Measurements from ENCODE around the gene PPP2R5E.

Gene PPP2R5E

DNA sequence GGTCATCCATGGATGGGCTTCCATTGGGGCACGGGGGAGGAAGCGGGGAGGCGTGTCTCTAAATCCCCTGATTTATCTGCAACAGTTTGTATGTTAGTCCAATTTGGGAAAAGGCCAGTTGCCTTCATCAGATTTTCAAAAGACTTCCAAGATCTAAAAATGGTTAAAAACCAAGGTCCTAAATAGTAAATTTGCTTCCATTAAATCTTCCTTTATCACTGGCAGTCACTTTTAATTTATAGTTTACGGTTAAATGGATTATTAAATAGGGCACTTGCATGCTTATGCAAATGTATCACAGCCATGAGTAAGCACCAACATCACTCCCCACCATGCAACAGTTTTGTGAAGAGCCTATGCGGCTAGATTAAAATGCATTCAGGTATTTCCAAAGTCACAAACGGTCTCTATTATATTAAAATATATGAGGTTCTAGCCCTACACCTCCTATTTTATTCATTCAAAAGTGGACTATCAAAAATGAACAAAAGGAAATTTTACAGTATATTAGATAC, 116.3 kb downstream of the PPP2R5E start:
- DNase-seq (ENCODE audit: low spot score in 2 of 2), result peak; percentile 27 to 48
- Histone ChIP-seq H3K9me3 (no peaks in the 10 kb centered on the region), H3K36me3 (replicated peaks) (no peaks in the 10 kb centered on the region), H3K4me3 (no peak overlapping the region), H3K4me1 (peaks cover 7% of the 10 kb centered on the region), H3K27me3 (ENCODE audit: low read depth) (no peaks in the 10 kb centered on the region)
- in situ Hi-C loops (cut with MboI; ENCODE audit: low sequenced_read_pairs), result no loop called here

DNA sequence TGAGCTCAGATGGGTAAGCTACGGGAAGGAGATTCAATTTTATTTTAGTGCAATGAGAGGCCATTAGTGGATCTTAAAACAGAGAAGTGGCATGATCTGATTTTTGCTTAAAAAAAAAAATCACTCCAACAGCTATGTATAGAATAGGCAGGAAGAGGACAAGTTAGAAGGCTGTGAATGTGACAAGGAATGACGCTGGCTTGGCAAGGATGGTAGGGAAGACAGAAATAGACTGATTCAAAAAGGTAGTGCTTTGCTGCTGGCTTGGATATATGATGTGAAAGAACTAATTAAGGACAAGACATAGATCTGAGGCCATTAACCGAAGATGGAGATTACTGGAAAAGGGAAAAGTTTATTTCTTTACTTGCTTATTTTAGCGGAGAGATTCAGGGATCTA, 119.3 kb downstream of the PPP2R5E start:
- Histone ChIP-seq H3K4me3 (no peak overlapping the region), H3K4me1 (peaks cover 7% of the 10 kb centered on the region), H3K36me3 (replicated peaks) (peaks cover 8% of the 10 kb centered on the region), H3K9me3 (no peaks in the 10 kb centered on the region), H3K27me3 (ENCODE audit: low read depth) (no peaks in the 10 kb centered on the region)
- in situ Hi-C loops (cut with MboI; ENCODE audit: low sequenced_read_pairs), result no loop called here
- DNase-seq (ENCODE audit: low spot score in 2 of 2), result no peak

DNA sequence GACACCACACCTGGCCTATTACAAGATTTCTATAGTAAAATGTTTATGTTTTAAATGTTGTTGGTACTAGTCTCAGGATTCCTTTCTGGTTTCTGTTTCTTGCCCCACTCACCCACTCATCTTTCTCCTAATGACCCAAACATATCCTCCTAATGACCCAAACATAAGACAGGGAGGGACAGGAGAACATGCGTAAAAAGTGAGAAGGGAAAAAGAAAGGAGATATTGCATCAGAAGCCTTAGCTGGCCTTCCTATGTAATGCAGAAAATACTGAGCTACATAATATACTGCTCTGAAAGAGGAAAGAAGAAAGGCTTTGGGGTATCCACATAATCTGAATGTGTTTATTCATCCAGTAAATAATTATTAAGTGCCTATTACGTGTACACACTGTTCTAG, 119.8 kb downstream of the PPP2R5E start:
- Histone ChIP-seq H3K9me3 (no peaks in the 10 kb centered on the region), H3K4me3 (no peak overlapping the region), H3K4me1 (peaks cover 7% of the 10 kb centered on the region), H3K27me3 (ENCODE audit: low read depth) (no peaks in the 10 kb centered on the region), H3K36me3 (replicated peaks) (peaks cover 8% of the 10 kb centered on the region)
- in situ Hi-C loops (cut with MboI; ENCODE audit: low sequenced_read_pairs), result no loop called here
- no peak for DNase-seq (ENCODE audit: low spot score in 2 of 2)

DNA sequence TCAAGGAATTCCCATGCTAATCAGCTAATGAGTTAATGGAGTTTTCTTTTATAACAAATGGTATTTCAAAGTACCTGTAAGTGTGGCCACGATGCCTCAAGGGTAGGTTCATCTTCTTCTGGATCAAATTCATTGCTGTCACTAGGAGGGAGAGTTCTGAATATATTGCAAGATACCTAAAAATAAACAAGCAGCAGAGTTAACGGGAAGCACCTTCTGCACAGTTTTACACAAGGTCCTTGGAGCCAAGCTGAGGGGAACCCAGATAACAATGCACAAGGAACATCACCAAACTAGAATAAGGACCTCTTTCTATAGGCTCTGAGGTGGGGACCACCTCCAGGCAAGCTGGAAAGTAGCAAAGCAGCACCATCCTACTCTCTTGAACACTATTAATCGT, 121.3 kb downstream of the PPP2R5E start:
- H3K27me3 ChIP-seq (ENCODE audit: low read depth), result no peaks in the 10 kb centered on the region
- DNase-seq (ENCODE audit: low spot score in 2 of 2), result no peak
- in situ Hi-C loops (cut with MboI; ENCODE audit: low sequenced_read_pairs), result no loop called here
- peaks cover 3% of the 10 kb centered on the region for H3K4me1 ChIP-seq
- H3K36me3 ChIP-seq (replicated peaks), result peaks cover 8% of the 10 kb centered on the region
- H3K9me3 ChIP-seq, result no peaks in the 10 kb centered on the region
- H3K4me3 ChIP-seq, result no peak overlapping the region

DNA sequence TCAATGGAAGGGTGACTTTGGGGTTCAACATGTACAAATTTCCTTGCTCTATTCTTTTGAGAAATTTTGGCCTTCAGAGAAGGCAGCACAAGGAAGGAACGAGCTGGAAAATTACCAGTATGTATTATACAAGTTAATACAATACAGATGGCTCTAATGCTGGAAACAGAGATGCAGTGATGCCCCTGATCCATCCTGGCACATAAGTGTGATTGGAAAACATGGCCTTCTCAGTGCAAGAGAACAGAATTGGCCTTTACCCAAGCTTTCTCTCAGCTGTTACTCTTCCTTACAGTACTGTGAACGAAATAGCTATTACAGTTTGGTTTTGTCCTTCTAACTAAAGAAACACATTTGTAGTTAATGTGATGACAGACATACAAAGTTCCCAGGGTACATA, 122.0 kb downstream of the PPP2R5E start:
- no peaks in the 10 kb centered on the region for H3K4me1 ChIP-seq
- peaks cover 8% of the 10 kb centered on the region for H3K36me3 ChIP-seq (replicated peaks)
- H3K4me3 ChIP-seq, result no peak overlapping the region
- DNase-seq (ENCODE audit: low spot score in 2 of 2), result no peak
- H3K27me3 ChIP-seq (ENCODE audit: low read depth), result no peaks in the 10 kb centered on the region
- no peaks in the 10 kb centered on the region for H3K9me3 ChIP-seq
- in situ Hi-C loops (cut with MboI; ENCODE audit: low sequenced_read_pairs), result no loop called here

DNA sequence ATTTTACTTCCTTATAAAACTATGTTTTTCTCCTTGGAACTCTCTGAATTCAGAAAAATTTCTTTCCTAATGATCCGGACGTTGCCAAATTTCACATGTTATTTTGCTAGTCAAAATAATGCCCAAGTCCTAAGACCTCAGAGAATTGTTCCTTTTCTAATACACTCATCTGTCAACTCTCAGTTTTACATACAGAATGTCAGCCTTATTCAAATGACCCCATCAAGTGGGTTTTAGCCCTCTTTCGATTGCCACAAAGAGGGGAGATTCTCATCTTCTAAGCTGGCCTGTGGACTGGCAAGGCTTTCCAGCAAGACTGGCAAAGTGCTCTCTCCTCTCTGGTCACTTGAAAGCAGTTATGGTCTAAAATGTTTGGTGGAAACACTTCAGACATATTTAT, 125.2 kb downstream of the PPP2R5E start:
- in situ Hi-C loops (cut with MboI; ENCODE audit: low sequenced_read_pairs), result no loop called here
- Histone ChIP-seq H3K9me3 (no peaks in the 10 kb centered on the region), H3K27me3 (ENCODE audit: low read depth) (no peaks in the 10 kb centered on the region), H3K4me1 (no peaks in the 10 kb centered on the region), H3K36me3 (replicated peaks) (peaks cover 13% of the 10 kb centered on the region), H3K4me3 (no peak overlapping the region)
- DNase-seq (ENCODE audit: low spot score in 2 of 2), result no peak

DNA sequence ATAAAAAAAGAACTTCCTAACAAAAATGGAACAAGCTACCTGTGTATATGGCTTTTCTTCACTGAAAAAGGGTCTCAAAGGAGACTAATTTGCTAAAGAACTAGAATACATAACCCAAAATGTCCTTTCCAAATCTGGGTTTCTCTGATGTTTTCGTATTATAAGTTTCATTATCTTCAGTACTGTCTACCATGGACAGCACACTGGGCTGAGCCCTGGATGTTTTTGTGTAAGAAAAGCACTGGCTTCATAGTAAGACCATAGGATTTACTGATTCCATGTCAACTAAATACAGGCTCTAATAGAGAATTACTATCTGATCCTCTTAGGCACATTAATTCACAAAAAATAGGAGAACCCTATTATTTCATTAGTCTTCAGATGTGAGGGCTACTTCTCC, 130.2 kb downstream of the PPP2R5E start:
- no peak for DNase-seq (ENCODE audit: low spot score in 2 of 2)
- in situ Hi-C loops (cut with MboI; ENCODE audit: low sequenced_read_pairs), result no loop called here

DNA sequence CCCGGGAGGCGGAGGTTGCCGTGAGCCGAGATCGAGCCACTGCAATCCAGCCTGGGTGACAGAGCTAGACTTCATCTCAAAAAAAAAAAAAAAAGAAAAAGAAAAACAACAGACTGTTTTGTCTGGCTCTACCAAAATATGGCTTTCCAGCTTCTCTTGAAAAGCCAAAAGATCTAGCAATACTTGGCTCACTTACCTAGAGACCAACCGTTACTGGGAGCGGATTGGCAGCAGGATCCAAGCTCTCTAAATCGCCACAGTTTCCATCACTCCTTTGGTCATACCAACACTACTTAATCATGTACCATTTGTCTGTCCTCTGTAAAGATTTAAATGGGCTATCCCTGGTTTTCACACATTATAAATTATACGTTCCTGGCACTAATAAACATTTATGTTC, 136.8 kb downstream of the PPP2R5E start:
- H3K4me3 ChIP-seq, result no peak overlapping the region
- in situ Hi-C loops (cut with MboI; ENCODE audit: low sequenced_read_pairs), result no loop called here
- DNase-seq (ENCODE audit: low spot score in 2 of 2), result no peak
- H3K9me3 ChIP-seq, result no peaks in the 10 kb centered on the region
- H3K4me1 ChIP-seq, result peaks cover 25% of the 10 kb centered on the region
- no peaks in the 10 kb centered on the region for H3K27me3 ChIP-seq (ENCODE audit: low read depth)
- no peaks in the 10 kb centered on the region for H3K36me3 ChIP-seq (replicated peaks)

More for the DNA sequence above, 130.2 kb downstream of the PPP2R5E start:
- Histone ChIP-seq H3K36me3 (replicated peaks) (0 out of 2 replicates have a peak, but pooled peaks cover 5% of the 10 kb centered on the region), H3K4me3 (no peak overlapping the region), H3K9me3 (no peaks in the 10 kb centered on the region), H3K4me1 (0 out of 2 replicates have a peak, but pooled peaks cover 3% of the 10 kb centered on the region), H3K27me3 (ENCODE audit: low read depth) (no peaks in the 10 kb centered on the region)

DNA sequence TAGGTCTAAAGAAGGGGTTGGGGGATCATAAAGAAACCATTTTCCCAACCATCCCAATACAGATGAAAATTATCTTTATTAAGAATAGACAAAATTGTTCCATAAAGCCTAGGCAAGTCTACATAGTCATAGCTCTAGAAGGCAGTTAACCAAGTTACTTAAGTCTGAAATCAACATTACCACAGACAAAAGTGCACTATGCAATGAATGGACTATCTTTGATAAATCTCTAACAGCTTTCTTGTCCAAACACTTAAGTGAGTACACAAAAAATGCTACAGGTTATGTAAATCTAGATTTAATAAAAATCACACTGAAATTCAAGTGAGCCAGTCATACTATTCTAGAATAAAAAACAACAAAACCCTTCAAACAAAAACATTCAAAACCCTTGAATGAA, 137.5 kb downstream of the PPP2R5E start:
- peaks cover 25% of the 10 kb centered on the region for H3K4me1 ChIP-seq
- H3K27me3 ChIP-seq (ENCODE audit: low read depth), result no peaks in the 10 kb centered on the region
- H3K36me3 ChIP-seq (replicated peaks), result no peaks in the 10 kb centered on the region
- H3K9me3 ChIP-seq, result no peaks in the 10 kb centered on the region
- H3K4me3 ChIP-seq, result no peak overlapping the region
- in situ Hi-C loops (cut with MboI; ENCODE audit: low sequenced_read_pairs), result no loop called here
- DNase-seq (ENCODE audit: low spot score in 2 of 2), result peak in 1 of 2 experiments; percentile 32

DNA sequence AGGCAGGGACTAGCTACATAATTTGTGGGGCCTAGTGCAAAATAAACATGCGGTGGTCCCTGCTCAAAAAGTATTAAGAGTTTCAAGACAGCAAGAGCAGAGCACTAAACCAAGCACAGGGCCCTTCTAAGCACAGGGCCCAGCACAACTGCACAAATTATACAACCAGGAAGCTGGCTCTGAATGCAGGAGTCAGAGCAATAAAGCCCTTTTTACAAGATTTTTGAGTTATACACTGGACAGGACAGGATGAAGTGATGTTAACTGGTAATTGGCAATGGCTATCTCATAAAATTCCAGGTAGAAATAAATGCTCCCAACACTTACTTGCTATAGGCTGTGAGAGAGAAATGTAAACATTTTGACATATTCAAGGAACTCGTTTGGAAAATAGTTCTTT, 138.3 kb downstream of the PPP2R5E start:
- Histone ChIP-seq H3K4me1 (peaks cover 25% of the 10 kb centered on the region), H3K27me3 (ENCODE audit: low read depth) (no peaks in the 10 kb centered on the region), H3K4me3 (no peak overlapping the region), H3K36me3 (replicated peaks) (no peaks in the 10 kb centered on the region; the same call in 1 of the 2 replicates), H3K9me3 (no peaks in the 10 kb centered on the region)
- peak; percentile 27 to 41 for DNase-seq (ENCODE audit: low spot score in 2 of 2)
- in situ Hi-C loops (cut with MboI; ENCODE audit: low sequenced_read_pairs), result no loop called here

DNA sequence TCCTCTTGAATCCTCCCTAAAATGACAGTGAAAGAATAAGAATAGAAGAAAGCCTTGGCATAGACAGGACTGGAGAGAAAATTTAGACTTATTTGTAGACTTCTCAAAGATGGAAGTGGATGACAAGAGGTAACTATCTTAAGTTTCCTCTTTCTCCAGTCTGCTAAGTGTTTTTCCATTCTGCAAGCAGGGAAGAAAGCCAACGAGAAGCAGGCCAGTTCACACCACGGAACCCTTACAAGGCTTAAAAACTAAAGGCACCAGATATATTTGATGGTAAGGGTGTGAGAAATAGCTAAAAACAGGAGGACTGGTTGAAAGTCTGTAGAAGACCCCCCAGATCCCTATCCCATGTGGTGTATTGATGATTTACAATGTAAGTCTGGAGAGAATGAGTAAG, 141.5 kb downstream of the PPP2R5E start:
- in situ Hi-C loops (cut with MboI; ENCODE audit: low sequenced_read_pairs), result no loop called here
- Histone ChIP-seq H3K9me3 (no peaks in the 10 kb centered on the region), H3K4me1 (peaks cover 27% of the 10 kb centered on the region), H3K4me3 (no peak overlapping the region), H3K36me3 (replicated peaks) (no peaks in the 10 kb centered on the region; the same call in 1 of the 2 replicates), H3K27me3 (ENCODE audit: low read depth) (no peaks in the 10 kb centered on the region)
- no peak for DNase-seq (ENCODE audit: low spot score in 2 of 2)

DNA sequence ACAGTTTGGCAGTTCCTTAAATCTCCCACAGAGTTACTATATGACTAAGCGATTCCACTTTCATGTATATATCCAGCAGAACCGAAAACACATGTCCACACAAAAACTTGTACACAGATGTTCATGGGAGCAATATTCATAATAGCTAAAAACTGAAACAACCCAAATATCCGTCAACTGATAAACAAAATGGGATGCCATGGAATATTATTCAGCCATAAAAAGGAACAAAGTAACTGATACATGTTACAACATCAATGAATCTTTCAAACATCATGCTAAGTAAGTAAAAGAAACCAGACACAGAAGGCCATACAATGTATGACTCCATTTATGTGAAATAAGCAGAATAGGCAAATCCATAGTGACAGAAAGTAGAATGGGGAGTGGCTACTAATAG, 144.2 kb downstream of the PPP2R5E start:
- H3K36me3 ChIP-seq (replicated peaks), result no peaks in the 10 kb centered on the region; the same call in 1 of the 2 replicates
- in situ Hi-C loops (cut with MboI; ENCODE audit: low sequenced_read_pairs), result loop anchor here (25.0 kb wide), 2 partner anchors 363 to 913 kb away; no protein-coding TSS in a partner anchor
- no peak for DNase-seq (ENCODE audit: low spot score in 2 of 2)

DNA sequence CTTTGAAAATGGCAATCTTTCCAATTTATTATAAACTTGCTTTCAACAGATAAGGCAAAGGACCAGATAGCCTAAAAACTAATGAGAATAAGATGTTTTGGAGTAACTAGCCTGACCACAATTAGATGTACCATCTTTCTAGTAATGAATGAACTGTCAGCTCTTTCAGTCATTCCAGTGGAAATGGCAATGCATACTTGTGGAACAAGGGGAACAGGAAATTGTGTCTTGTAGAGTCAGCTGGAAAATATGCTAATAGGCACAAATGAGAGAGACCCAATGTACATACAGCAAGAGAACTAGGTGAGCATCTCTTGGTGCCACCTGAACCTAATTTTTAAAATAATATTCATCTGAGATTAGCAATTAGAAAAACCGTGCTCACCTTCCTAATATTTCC, 148.3 kb downstream of the PPP2R5E start:
- Histone ChIP-seq H3K4me1 (0 out of 2 replicates have a peak, but pooled peaks cover 2% of the 10 kb centered on the region), H3K36me3 (replicated peaks) (peaks cover 13% of the 10 kb centered on the region; the same call in 1 of the 2 replicates), H3K9me3 (no peaks in the 10 kb centered on the region), H3K4me3 (no peak overlapping the region), H3K27me3 (ENCODE audit: low read depth) (no peaks in the 10 kb centered on the region)
- in situ Hi-C loops (cut with MboI; ENCODE audit: low sequenced_read_pairs), result loop anchor here (25.0 kb wide), 2 partner anchors 367 to 917 kb away; no protein-coding TSS in a partner anchor
- no peak for DNase-seq (ENCODE audit: low spot score in 2 of 2)

More for the DNA sequence above, 144.2 kb downstream of the PPP2R5E start:
- H3K27me3 ChIP-seq (ENCODE audit: low read depth), result no peaks in the 10 kb centered on the region
- no peaks in the 10 kb centered on the region for H3K9me3 ChIP-seq
- H3K4me1 ChIP-seq, result 0 out of 2 replicates have a peak, but pooled peaks cover 2% of the 10 kb centered on the region
- H3K4me3 ChIP-seq, result no peak overlapping the region

DNA sequence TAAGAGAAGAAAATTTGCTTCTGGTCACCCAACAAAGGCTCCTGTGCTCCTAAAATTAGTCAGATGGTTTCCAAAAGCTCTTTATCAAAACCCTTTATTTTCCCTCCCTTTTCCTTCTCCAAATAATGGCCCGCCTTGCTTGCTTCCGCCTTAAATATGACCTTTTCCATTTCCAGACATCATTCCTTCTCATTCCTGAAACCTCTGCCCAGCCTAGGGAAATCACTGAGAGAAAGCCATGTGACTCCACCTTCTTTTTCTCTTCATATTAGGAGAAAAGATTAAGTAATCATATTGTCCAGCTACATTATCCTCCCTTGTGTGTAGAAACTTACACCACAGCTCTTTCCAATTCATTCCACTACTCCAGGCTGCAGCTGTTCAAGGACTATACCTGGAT, 148.7 kb downstream of the PPP2R5E start:
- no peak for DNase-seq (ENCODE audit: low spot score in 2 of 2)
- Histone ChIP-seq H3K4me1 (0 out of 2 replicates have a peak, but pooled peaks cover 2% of the 10 kb centered on the region), H3K36me3 (replicated peaks) (peaks cover 13% of the 10 kb centered on the region), H3K9me3 (no peaks in the 10 kb centered on the region), H3K27me3 (ENCODE audit: low read depth) (no peaks in the 10 kb centered on the region), H3K4me3 (no peak overlapping the region)
- in situ Hi-C loops (cut with MboI; ENCODE audit: low sequenced_read_pairs), result loop anchor here (25.0 kb wide), 2 partner anchors 368 to 918 kb away; no protein-coding TSS in a partner anchor

Measured in HAP-1 (cell line).